Ovary (tissue), 9 donors: ENCODE data around the gene COX4I2. TPM values are rescaled to one million over a fixed set of nuclear protein-coding genes. Genes with fewer than 3 reads are reported as not detected.
A peak's percentile ranks its signal among the peaks of the same experiment; 100 is the strongest.
"Not testable (repeated sequence)": the region's sequence is repeated elsewhere in the genome, so short reads cannot be mapped to it uniquely, and the experiment has no call there.

Source experiments
- DNase-seq, 5 donors: peaks; one replicate each; pipeline ENCODE4 v3.0.0-alpha.2; 2019 to 2020
- H3K27ac ChIP-seq, 2 donors: fragments of 200-600 bp; one replicate each; pipeline versions ENCODE4 v1.5.1 to v1.8.0; 2019 to 2022
- H3K27me3 ChIP-seq: fragments of 200-600 bp; one replicate; pipeline ENCODE4 v1.8.0; 2022
- H3K36me3 ChIP-seq: fragments of 200-600 bp; sonication (generic); one replicate; pipeline ENCODE4 v1.5.1; 2019
- H3K4me1 ChIP-seq: one replicate; pipeline ENCODE4 v1.8.1; 2013; ENCODE audit warnings: mild to moderate bottlenecking, moderate library complexity; ENCODE audit not compliant: insufficient read depth
- H3K4me3 ChIP-seq: fragments of 200-600 bp; sonication (generic); one replicate; pipeline ENCODE4 v1.5.1; 2017
- H3K9me3 ChIP-seq, 2 donors: fragments of 200-600 bp in 1 of 2; sonication (generic) in 1 of 2; one replicate each; pipeline versions ENCODE4 v1.5.1 to v1.8.1; 2013 to 2019; ENCODE audit warnings: mild to moderate bottlenecking in 1 of 2, moderate library complexity in 1 of 2
- CTCF ChIP-seq, 3 donors: fragments of 450-650 bp in 2 of 3; fragments of 200-600 bp in 1 of 3; IDR thresholded peaks; one replicate each; pipeline versions ENCODE4 v1.5.1 to v1.8.0; 2016 to 2022; ENCODE audit warnings: antibody characterized with exemption in 3 of 3, mild to moderate bottlenecking in 1 of 3
- EP300 ChIP-seq: sonication (generic); formaldehyde crosslinking; IDR thresholded peaks from one replicate; pipeline ENCODE4 v1.6.1; 2017; ENCODE audit warnings: antibody characterized with exemption
- POLR2A ChIP-seq: fragments of 450-650 bp; IDR thresholded peaks from one replicate; pipeline ENCODE4 v1.6.1; 2017; ENCODE audit warnings: antibody characterized with exemption, mild to moderate bottlenecking, moderate library complexity
- WGBS, 3 donors: extraction: QIAGEN DNeasy Blood & Tissue Kit in 1 of 3; methylation state at CpG; one replicate each; pipeline versions ENCODE4 v1.1.5 to v1.1.7; 2013 to 2017; 5-methylcytosine and 5-hydroxymethylcytosine counted together
- intact Hi-C, 4 donors: fragments of 100-400 bp; cut with DNase I; formaldehyde crosslinking; loops; one replicate each; pipeline versions ENCODE4 v1.11.0 to v1.15.1; 2022 to 2023
- polyA plus RNA-seq, 2 donors: library from polyadenylated mRNA; stranded (reverse); fragments of 200-250 nt in 1 of 2; fragments of 350-450 nt in 1 of 2; fragmentation: Illumina TruSeq in 1 of 2; extraction: RNeasy Lipid Tissue Mini Kit (QIAGEN cat#74804) in 1 of 2; gene quantifications; one replicate each; pipeline ENCODE4 v1.2.3, GENCODE V29; 2013 to 2014
- total RNA-seq, 7 donors: library from RNA; depleted of rRNA in 2 of 7; stranded (reverse); fragments of >200 nt in 2 of 7; fragmentation: NEBNext Ultra II Directional in 3 of 7; extraction: Animal tissue kit (Norgen Biotek cat#: 25700) in 3 of 7; gene quantifications; one replicate each; pipeline versions ENCODE4 v1.1.0 to v1.2.4, GENCODE V29; 2016 to 2023
- donor health status: DM: no; HTN: no; CAD: no; lungs with moderate emphysema.
- donor health status: DM: no; HTN: no; CAD: no.
- donor health status: Bipolar disorder and iron deficiency.
- donor health status: DM: yes; HTN: yes; CAD: no.
- donor health status: DM: no; HTN: no; CAD: no.
- donor health status: DM: yes; HTN: yes; CAD: no.

Gene COX4I2
- total and polyA plus RNA-seq, 9 donors: 1.1 to 6.6 (median 2.4) TPM; not detected in 1

GRCh38 chr20:31594558-31595379 lies 42.9 kb upstream of the COX4I2 start:
- peak overlapping the region in 1 of 2 donors; percentile 39 for H3K27ac ChIP-seq
- WGBS, 3 donors: 80 to 90% (median 83%) methylated on average over 11 of the region's 11 CpGs
- TF ChIP-seq POLR2A: no peak
- no peak for TF ChIP-seq CTCF (IDR thresholded peaks at IDR 0.05)
- TF ChIP-seq EP300: no peak
- intact Hi-C loops: no loop called here
- no peaks in the 10 kb centered on the region for H3K27me3 ChIP-seq
- H3K4me1 ChIP-seq: no peaks in the 10 kb centered on the region
- no peak for DNase-seq
- no peak overlapping the region for H3K4me3 ChIP-seq
- H3K36me3 ChIP-seq: no peaks in the 10 kb centered on the region
- H3K9me3 ChIP-seq: no peaks in the 10 kb centered on the region

- Histone ChIP-seq H3K27ac (peak overlapping the region in 1 of 2 donors; percentile 65), H3K9me3 (no peaks in the 10 kb centered on the region), H3K27me3 (no peaks in the 10 kb centered on the region), H3K4me1 (no peaks in the 10 kb centered on the region), H3K36me3 (no peaks in the 10 kb centered on the region), H3K4me3 (no peak overlapping the region)
- intact Hi-C loops: no loop called here
- 63 to 75% (median 68%) methylated on average over 3 of the region's 3 CpGs for WGBS, 3 donors
- TF ChIP-seq EP300 (no peak), POLR2A (no peak), CTCF (IDR thresholded peaks at IDR 0.05) (no peak)
- DNase-seq: no peak
Measured at GRCh38 chr20:31595380-31595653, 42.4 kb upstream of the COX4I2 start.

- peak; percentile 26 for TF ChIP-seq EP300
- TF ChIP-seq CTCF (IDR thresholded peaks at IDR 0.05): no peak
- Histone ChIP-seq H3K27me3 (no peaks in the 10 kb centered on the region), H3K27ac (peak overlapping the region in 1 of 2 donors; percentile 65), H3K4me3 (no peak overlapping the region), H3K9me3 (no peaks in the 10 kb centered on the region), H3K4me1 (no peaks in the 10 kb centered on the region), H3K36me3 (no peaks in the 10 kb centered on the region)
- WGBS, 3 donors: 6 to 18% (median 14%) methylated on average over 15 of the region's 15 CpGs
- intact Hi-C loops: no loop called here
- DNase-seq: peak; percentile 86 to 93 (median 89)
Measured at GRCh38 chr20:31595654-31596411, 41.9 kb upstream of the COX4I2 start.

- 46 to 67% (median 53%) methylated on average over 4 of the region's 4 CpGs for WGBS, 3 donors
- DNase-seq, H3K36me3 ChIP-seq, H3K4me3 ChIP-seq, H3K27me3 ChIP-seq, intact Hi-C loops, H3K4me1 ChIP-seq, H3K9me3 ChIP-seq: not testable (repeated sequence)
- peak overlapping the region in 1 of 2 donors; percentile 65 for H3K27ac ChIP-seq
Measured at GRCh38 chr20:31596412-31596715, 41.3 kb upstream of the COX4I2 start.

- no peaks in the 10 kb centered on the region for H3K36me3 ChIP-seq
- WGBS, 3 donors: 71 to 75% (median 73%) methylated on average over 4 of the region's 4 CpGs
- no peak for DNase-seq
- no peaks in the 10 kb centered on the region for H3K9me3 ChIP-seq
- H3K27me3 ChIP-seq: no peaks in the 10 kb centered on the region
- TF ChIP-seq EP300: no peak
- no peak for TF ChIP-seq CTCF (IDR thresholded peaks at IDR 0.05)
- TF ChIP-seq POLR2A: no peak
- no peak overlapping the region for H3K4me3 ChIP-seq
- intact Hi-C loops: no loop called here
- H3K4me1 ChIP-seq: no peaks in the 10 kb centered on the region
- H3K27ac ChIP-seq: peak overlapping the region in 1 of 2 donors; percentile 65
Measured at GRCh38 chr20:31596831-31597480, 40.8 kb upstream of the COX4I2 start.
